Right atrium auricular region (tissue), 2 donors: ENCODE measurements around the gene ARRDC2. TPM values are rescaled to one million over a fixed set of nuclear protein-coding genes. Genes with fewer than 3 reads are reported as not detected.

ENCODE experiments used
- DNase-seq: peaks from one replicate; pipeline ENCODE4 v3.0.0-alpha.2; 2019; ENCODE audit warnings: low spot score
- H3K27ac ChIP-seq, 2 donors: fragments of 200-600 bp; sonication (generic); 1 replicate in 1 of 2; 2 replicates in 1 of 2; pipeline ENCODE4 v1.5.1; 2016 to 2019
- H3K27me3 ChIP-seq, 2 donors: fragments of 200-600 bp; sonication (generic); one replicate each; pipeline versions ENCODE4 v1.5.1 to v1.6.0; 2017 to 2019
- H3K36me3 ChIP-seq: fragments of 200-600 bp; sonication (generic); one replicate; pipeline ENCODE4 v1.5.1; 2016
- H3K4me1 ChIP-seq, 2 donors: fragments of 200-600 bp; sonication (generic); one replicate each; pipeline versions ENCODE4 v1.5.1 to v1.6.0; 2017 to 2019
- H3K4me3 ChIP-seq, 2 donors: fragments of 200-600 bp; sonication (generic); 1 replicate in 1 of 2; 2 replicates in 1 of 2; pipeline ENCODE4 v1.5.1; 2017 to 2019; ENCODE audit warnings: mild to moderate bottlenecking in 1 of 2, moderate library complexity in 1 of 2
- H3K9me3 ChIP-seq, 2 donors: fragments of 200-600 bp; sonication (generic); one replicate each; pipeline ENCODE4 v1.5.1; 2019
- CTCF ChIP-seq, 2 donors: fragments of 200-600 bp; sonication (generic); IDR thresholded peaks; one replicate each; pipeline ENCODE4 v1.5.1; 2019; ENCODE audit warnings: antibody characterized with exemption in 2 of 2
- total RNA-seq, 2 donors: library from RNA; depleted of rRNA; stranded (reverse); fragments of >200 nt; gene quantifications; one replicate each; pipeline ENCODE4 v1.1.0, GENCODE V29; 2016

ARRDC2 gene
- total RNA-seq, 2 donors from 2014 or later, result 26.7 to 42.4 TPM

- Histone ChIP-seq H3K9me3 (no peaks in the 10 kb centered on the region), H3K27me3 (no peaks in the 10 kb centered on the region), H3K36me3 (no peaks in the 10 kb centered on the region), H3K4me1 (peaks cover 0 to 16% of the 10 kb centered on the region in 2 donors), H3K27ac (no peak overlapping the region), H3K4me3 (no peak overlapping the region)
- peak in 1 of 2 donors; percentile 28 for TF ChIP-seq CTCF (IDR thresholded peaks at IDR 0.05)
- DNase-seq, result no peak
These were observed 9.8 kb upstream of the ARRDC2 start for GRCh38 chr19:17997969-17998826.

- Histone ChIP-seq H3K9me3 (no peaks in the 10 kb centered on the region), H3K27ac (no peak overlapping the region), H3K4me1 (peaks cover 0 to 16% of the 10 kb centered on the region in 2 donors), H3K4me3 (no peak overlapping the region), H3K36me3 (no peaks in the 10 kb centered on the region), H3K27me3 (no peaks in the 10 kb centered on the region)
- no peak for TF ChIP-seq CTCF (IDR thresholded peaks at IDR 0.05)
- no peak for DNase-seq
These were observed 9.2 kb upstream of the ARRDC2 start for GRCh38 chr19:17998827-17999150.

DNA sequence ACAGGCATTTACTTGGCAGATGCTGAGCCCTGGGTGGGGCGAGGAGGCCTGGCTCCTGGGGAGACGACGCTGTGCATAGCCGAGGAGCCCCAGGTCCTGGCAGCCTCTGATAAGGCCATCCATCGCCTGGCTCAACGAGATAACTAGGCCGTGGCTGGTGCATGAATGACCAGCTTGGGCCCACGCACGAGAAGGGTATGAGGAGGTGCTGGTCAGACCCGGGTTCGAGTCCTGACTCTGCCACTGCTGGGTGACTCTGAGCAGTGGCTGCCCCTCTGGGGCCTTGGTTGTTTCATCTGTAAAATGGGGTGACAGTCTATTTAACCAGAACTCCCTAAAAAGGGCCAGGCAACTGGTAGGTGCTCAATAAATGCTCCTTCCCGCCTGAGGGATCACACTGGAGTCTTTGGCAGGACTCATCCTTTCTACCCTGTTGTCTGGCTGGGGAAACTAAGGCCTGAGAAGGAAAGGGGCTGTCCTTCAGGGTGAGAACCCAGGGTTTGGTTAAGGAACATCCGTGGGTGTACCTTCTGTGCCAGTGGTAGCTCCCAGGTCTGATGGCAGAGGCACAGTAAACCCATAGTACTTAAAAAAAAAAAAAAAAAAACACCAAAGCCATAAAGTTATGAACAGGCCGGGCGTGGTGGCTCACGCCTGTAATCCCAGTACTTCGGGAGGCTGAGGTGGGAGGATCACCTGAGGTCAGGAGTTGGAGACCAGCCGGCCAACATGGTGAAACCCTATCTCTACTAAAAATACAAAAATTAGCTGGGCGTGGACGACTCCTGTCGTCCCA is 8.1 kb upstream of the ARRDC2 start:
- no peak for TF ChIP-seq CTCF (IDR thresholded peaks at IDR 0.05)
- Histone ChIP-seq H3K4me1 (peaks cover 0 to 16% of the 10 kb centered on the region in 2 donors), H3K27ac (peak overlapping the region; percentile 84 to 89), H3K36me3 (no peaks in the 10 kb centered on the region), H3K4me3 (no peak overlapping the region), H3K27me3 (no peaks in the 10 kb centered on the region), H3K9me3 (no peaks in the 10 kb centered on the region)
- DNase-seq, result no peak

- Histone ChIP-seq H3K27me3 (no peaks in the 10 kb centered on the region), H3K27ac (peak overlapping the region; percentile 84 to 89), H3K4me1 (peaks cover 0 to 16% of the 10 kb centered on the region in 2 donors), H3K9me3 (no peaks in the 10 kb centered on the region), H3K36me3 (no peaks in the 10 kb centered on the region), H3K4me3 (peak overlapping the region; percentile 45 to 75)
- TF ChIP-seq CTCF (IDR thresholded peaks at IDR 0.05), result no peak
- no peak for DNase-seq
These were observed 7.5 kb upstream of the ARRDC2 start for GRCh38 chr19:18000480-18000914.

- H3K36me3 ChIP-seq, result no peaks in the 10 kb centered on the region
- H3K4me1 ChIP-seq, result peaks cover 0 to 16% of the 10 kb centered on the region in 2 donors
- H3K4me3 ChIP-seq, result peak overlapping the region; percentile 45 to 75
- no peaks in the 10 kb centered on the region for H3K27me3 ChIP-seq
- H3K27ac ChIP-seq, result peak overlapping the region; percentile 84 to 89
- no peak for TF ChIP-seq CTCF (IDR thresholded peaks at IDR 0.05)
- peak; percentile 98 for DNase-seq
- no peaks in the 10 kb centered on the region for H3K9me3 ChIP-seq
These were observed 6.8 kb upstream of the ARRDC2 start for GRCh38 chr19:18000915-18001776.
